ENCODE measurements around the gene PIK3CD.
"Not testable (repeated sequence)": the region's sequence is repeated elsewhere in the genome, so short reads cannot be mapped to it uniquely, and the experiment has no call there.

The PIK3CD gene

DNA sequence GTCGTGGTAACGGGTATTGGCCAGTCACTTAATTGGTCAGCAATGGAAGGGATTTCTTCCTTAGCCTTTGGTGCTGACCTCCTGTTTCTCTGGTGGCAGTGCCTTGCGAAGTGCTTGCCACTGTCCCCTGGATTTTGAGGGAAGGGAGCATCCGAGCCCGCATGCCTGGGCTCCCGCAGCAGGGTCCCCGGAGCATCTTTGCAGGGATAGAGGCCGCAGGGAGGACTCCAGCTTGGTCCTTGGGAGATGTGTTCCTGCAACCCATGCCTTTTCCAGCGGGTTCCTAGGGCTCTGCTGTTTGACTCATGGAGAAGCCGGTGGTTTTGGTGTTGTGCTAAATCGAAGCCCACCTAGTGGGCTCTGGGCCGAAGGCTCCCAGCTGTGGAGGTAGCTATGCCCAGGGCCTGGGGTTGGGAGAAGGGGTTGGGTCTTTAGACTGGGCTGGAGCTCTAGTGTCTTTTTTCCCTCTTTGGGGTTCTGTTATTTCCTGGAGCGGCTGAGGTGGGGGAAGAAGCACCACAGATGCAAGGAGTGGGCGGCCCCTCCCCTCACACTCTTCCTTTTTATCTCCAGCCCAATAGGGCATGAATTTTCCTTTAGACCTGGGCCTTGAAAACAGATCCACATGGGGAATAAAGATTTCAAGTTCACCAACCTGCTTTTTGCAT, 39.0 kb downstream of the PIK3CD start:
- DNase-seq = no peak

DNA sequence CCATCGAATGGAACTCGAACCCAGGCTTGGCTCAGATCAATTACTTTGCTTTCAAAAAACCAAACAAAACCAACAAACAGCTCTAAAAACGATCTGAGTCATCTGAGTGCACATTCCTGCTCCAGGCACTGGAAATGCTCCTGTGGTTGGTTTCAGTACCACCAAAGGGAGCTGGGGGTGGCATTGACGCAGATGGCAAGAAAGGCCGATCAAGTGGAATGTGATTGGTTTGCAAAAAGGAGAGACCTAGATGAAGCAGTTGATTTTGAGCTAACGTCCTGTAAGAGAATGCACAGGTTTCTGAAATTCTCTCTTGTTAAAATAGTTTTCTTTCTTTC, 39.5 kb downstream of the PIK3CD start:
- no peak for DNase-seq

GRCh38 chr1:9691691-9692090, 40.2 kb downstream of the PIK3CD start:
- no peak for DNase-seq

GRCh38 chr1:9696793-9697192, 45.3 kb downstream of the PIK3CD start:
- no peak for DNase-seq

GRCh38 chr1:9699361-9699760, 47.8 kb downstream of the PIK3CD start:
- no peak for DNase-seq

DNA sequence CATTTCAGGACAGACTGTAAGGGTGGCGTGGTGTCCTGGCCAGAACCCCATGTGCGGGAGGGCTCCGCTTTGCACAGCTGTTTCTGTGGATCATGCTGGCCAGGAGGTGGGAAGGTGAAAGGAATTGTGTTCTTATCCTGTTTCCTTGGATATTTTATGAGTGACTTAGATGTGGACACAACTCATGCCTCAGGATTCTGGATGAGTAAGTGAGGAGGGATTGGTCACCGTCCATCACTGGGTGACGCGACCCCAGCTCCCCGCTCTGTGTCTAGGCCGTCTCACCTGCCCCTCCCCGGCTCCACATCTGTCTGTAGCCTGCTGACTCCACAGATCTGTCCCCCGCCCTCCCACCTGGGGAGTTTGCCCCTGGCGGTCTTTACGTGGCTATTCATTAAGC, 48.8 kb downstream of the PIK3CD start:
- no peak for DNase-seq

- no peak for DNase-seq
Observed at GRCh38 chr1:9701665-9702064, 50.1 kb downstream of the PIK3CD start.

GRCh38 chr1:9703165-9703509, 51.6 kb downstream of the PIK3CD start:
- no peak for DNase-seq

DNA sequence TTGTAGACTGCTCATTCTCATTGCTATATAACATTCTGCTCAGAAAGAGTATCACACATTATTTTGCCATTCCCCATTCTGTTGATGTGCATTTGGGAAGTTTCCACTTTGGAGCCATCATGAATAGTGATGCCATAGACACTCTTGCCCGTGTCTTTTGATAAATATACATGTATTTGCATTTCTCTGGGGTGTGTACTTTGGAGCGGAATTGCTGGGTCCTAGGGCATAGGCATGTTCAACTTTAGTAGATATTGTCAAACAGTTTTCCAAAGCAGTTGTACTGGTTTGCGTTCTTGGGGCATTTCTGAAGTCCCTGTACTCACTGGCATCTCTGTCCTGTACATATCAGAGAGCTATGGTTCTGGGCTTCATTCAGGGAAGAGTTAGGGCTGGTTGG, 52.1 kb downstream of the PIK3CD start:
- no peak for DNase-seq

GRCh38 chr1:9705337-9706093, 54.0 kb downstream of the PIK3CD start:
- no peak for DNase-seq

DNA sequence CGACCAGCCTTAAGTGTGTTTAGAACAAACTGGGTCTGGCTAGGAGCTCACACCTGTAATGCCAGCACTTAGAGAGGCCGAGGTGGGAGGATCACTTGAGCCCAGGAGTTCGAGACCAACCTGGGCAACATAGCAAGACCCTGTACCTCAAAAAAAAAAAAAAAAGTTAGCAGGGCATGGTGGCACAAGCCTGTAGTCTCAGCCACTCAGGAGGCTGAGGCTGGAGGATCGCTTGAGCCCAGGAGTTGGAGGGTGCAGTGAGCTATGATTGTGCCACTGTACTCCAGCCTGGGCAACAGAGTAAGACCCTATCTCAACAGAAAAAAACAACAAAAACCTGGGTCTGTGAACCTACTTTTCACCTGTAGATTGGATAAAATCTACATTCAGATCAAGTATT, 54.6 kb downstream of the PIK3CD start:
- no peak for DNase-seq

GRCh38 chr1:9710037-9710436, 58.5 kb downstream of the PIK3CD start:
- DNase-seq = no peak

GRCh38 chr1:9711466-9712020, 60.0 kb downstream of the PIK3CD start:
- no peak for DNase-seq

GRCh38 chr1:9712767-9713166, 61.2 kb downstream of the PIK3CD start:
- DNase-seq = not testable (repeated sequence)

DNA sequence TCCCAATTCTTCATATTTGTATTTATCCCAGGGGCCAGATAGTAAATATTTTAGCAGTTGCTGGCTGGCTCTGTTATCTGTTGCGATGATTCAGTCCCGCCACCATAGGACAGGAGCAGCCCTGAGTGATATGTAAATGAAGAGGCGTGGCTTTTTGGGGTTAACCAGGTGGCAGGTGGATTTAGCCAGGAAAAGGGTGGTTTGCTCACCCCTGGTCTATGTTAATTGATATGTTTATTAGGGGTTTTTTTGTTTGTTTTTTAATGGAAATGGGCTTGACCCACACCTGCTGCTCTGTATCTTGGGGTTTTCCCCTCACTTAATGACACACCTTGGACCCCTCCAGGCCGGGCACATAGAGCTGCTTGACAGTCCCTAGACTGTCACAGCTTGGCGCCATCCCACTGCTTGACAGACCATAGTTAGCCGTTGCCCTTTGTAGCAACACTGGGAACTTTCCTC, 62.8 kb downstream of the PIK3CD start:
- DNase-seq = peak; percentile 68

- DNase-seq = peak; percentile 48
Observed at GRCh38 chr1:9715536-9716226, 64.2 kb downstream of the PIK3CD start.

DNA sequence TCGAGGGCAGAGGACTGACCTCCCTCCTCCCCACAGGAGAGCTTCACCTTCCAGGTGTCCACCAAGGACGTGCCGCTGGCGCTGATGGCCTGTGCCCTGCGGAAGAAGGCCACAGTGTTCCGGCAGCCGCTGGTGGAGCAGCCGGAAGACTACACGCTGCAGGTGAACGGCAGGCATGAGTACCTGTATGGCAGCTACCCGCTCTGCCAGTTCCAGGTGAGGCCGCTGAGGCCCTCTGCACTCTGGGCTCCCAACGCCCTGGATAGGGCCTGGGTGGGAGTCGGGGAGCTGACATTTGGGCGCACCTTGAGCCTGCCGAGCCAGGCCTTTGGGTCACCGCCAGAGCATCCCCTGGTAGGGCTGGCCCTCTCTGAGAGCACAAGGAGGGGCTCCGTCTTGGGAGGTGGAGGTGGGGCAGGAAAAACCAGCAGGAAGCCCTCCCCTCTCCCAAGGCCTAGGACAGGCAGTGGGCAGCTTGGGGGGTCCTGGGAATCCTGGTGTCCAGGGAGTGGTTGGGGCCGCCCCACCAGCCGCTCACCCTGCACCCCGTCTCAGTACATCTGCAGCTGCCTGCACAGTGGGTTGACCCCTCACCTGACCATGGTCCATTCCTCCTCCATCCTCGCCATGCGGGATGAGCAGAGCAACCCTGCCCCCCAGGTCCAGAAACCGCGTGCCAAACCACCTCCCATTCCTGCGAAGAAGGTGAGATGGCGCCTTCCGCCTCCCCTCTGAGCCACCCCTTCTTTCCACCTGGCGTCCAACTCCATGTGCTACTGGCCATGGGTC, 65.1 kb downstream of the PIK3CD start:
- no peak for DNase-seq

DNA sequence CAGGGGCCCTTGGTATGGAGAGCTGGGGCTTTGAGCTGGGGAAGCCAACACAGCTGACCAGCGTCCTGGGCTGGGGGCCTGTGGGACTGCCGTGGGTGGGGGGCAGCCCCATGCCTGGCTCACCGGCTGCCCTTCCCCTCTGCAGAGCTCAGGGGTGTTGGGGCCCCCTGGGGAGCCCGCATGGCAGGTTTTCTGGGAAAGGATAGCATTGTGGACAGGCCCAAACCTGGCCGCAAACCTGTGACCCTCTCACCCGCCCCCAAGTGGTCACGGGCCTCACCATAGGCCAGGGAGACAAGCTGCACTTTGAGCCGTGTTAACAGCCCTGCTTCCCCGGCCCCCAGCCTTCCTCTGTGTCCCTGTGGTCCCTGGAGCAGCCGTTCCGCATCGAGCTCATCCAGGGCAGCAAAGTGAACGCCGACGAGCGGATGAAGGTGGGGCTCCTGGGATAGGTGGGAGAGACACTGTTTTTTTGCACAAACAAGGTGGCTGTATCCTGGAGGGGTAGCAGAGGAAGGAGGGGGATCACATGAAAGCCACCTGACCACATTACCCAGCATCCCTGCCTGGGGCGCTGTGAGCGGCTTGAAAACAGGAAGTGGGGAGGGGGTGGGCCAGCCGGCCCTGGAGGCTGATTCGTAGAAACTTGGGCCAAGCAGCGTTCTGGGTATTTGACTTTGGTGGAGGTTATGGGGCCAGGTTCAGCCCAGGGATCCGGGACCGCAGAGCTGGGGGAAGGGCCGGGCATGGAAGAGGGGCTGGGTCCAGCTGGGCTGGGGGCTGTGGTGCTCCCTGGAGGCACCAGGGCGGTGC, 65.9 kb downstream of the PIK3CD start:
- peak; percentile 91 for DNase-seq

DNA sequence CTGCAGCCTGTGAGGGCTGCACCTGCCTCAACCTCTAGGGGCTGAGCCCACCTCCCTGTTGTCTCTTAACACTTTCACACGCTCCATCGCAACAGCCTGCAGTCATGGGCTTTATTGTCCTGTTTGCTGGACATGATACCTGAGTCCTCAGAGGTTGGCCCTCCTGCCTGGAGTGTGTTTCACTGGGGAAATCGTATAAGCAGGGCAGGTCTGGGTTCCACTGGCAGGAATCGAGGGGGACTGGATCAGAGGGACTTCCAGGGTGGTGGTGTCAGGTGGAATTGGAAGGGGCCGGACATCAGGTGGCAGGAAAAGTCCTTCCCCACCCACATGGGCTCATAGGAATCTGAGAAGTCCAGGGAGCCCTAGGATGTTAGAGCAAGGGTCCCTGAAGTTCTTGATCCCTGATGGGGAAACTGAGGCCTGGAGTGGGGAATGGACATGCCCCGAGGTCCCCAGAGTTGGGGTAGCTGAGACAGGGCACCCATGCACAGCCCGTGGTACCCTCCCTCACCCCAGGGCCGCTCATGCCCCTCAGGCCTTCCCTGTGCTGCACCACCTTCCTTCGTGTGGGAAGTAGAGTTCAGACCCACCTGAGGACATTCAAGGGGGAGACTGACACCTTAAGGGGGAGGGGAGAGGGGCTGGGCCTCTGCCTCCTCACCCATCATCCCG, 66.6 kb downstream of the PIK3CD start:
- DNase-seq = no peak

DNA sequence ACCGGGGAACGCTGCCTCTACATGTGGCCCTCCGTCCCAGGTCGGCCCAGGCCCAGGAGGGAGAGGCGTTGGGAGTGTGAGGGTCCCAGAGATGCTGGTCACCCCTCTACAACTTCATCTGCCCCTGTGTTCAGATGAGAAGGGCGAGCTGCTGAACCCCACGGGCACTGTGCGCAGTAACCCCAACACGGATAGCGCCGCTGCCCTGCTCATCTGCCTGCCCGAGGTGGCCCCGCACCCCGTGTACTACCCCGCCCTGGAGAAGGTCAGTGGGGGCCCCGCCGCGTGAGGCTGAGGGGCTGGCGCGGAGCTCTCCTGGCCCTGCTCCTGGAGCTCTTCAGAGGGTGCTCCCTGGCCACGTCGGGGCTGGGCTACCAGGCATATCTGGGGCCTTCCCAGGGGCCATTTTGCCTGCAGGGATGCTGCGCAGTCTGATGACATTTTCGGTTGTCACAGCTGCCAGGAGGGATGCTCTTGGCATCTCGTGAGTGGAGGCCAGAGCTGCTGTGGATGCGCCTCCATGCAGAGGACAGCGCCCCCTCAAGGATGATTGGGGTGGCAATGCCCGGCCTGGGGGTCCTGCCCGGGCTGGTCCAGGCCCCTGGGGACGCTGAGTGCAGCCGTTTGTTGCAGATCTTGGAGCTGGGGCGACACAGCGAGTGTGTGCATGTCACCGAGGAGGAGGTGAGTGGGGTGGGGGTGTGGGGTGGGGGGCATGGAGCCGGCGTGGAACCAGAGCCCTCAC, 68.6 kb downstream of the PIK3CD start:
- DNase-seq = no peak
